Hepatocyte (in vitro differentiated cells): ENCODE measurements around the gene HPS4. TPM values are rescaled to one million over a fixed set of nuclear protein-coding genes. Genes with fewer than 3 reads are reported as not detected.

Experiments
- DNase-seq: peaks from one replicate; pipeline ENCODE4 v3.0.0-alpha.2; 2016; ENCODE audit warnings: low spot score
- H2AFZ ChIP-seq: fragments of 200-600 bp; sonication (generic); 2 replicates; pipeline ENCODE4 v1.6.0; 2016; ENCODE audit warnings: antibody characterized with exemption, mild to moderate bottlenecking
- H3K27ac ChIP-seq: fragments of 200-600 bp; sonication (generic); 2 replicates; pipeline ENCODE4 v1.5.1; 2016; ENCODE audit warnings: mild to moderate bottlenecking
- H3K27me3 ChIP-seq: fragments of 200-600 bp; sonication (generic); 2 replicates; pipeline ENCODE4 v1.6.1; 2016
- H3K36me3 ChIP-seq: fragments of 200-600 bp; sonication (generic); replicated peaks from 2 replicates; pipeline ENCODE4 v1.5.1; 2016; ENCODE audit warnings: low read depth; ENCODE audit not compliant: insufficient read depth
- H3K4me1 ChIP-seq: fragments of 200-600 bp; sonication (generic); 2 replicates; pipeline ENCODE4 v1.5.1; 2016; ENCODE audit warnings: mild to moderate bottlenecking, moderate library complexity; ENCODE audit not compliant: insufficient read depth
- H3K4me2 ChIP-seq: fragments of 200-600 bp; sonication (generic); 2 replicates; pipeline ENCODE4 v1.6.0; 2016
- H3K4me3 ChIP-seq: fragments of 200-600 bp; sonication (generic); 2 replicates; pipeline ENCODE4 v1.5.1; 2016; ENCODE audit warnings: mild to moderate bottlenecking
- H3K79me2 ChIP-seq: fragments of 200-600 bp; sonication (generic); 2 replicates; pipeline ENCODE4 v1.6.0; 2017; ENCODE audit warnings: mild to moderate bottlenecking
- H3K9me2 ChIP-seq: fragments of 200-600 bp; sonication (generic); replicated peaks from 2 replicates; pipeline ENCODE4 v1.6.0; 2017; ENCODE audit warnings: mild to moderate bottlenecking; ENCODE audit not compliant: insufficient read depth
- H3K9me3 ChIP-seq: fragments of 200-600 bp; sonication (generic); 2 replicates; pipeline ENCODE4 v1.5.1; 2016; ENCODE audit warnings: low read depth, mild to moderate bottlenecking
- H4K20me1 ChIP-seq: fragments of 200-600 bp; sonication (generic); 2 replicates; pipeline ENCODE4 v1.6.0; 2016; ENCODE audit warnings: mild to moderate bottlenecking; ENCODE audit not compliant: insufficient read depth, poor library complexity, severe bottlenecking
- EZH2 ChIP-seq: fragments of 200-600 bp; sonication (generic); IDR thresholded peaks from 2 replicates; pipeline ENCODE4 v1.6.1; 2016; ENCODE audit warnings: antibody characterized with exemption, mild to moderate bottlenecking, borderline replicate concordance
- EZH2phosphoT487 ChIP-seq: fragments of 200-600 bp; sonication (generic); IDR thresholded peaks from one replicate; pipeline ENCODE4 v1.6.1; 2018; ENCODE audit warnings: antibody characterized with exemption, mild to moderate bottlenecking, low read depth, moderate library complexity; ENCODE audit not compliant: unreplicated experiment, severe bottlenecking
- WGBS: methylation state at CpG from one replicate; pipeline ENCODE4 v1.1.6; 2016; ENCODE audit warnings: low lambda C conversion rate; ENCODE audit errors: missing lambda C conversion rate; 5-methylcytosine and 5-hydroxymethylcytosine counted together
- polyA plus RNA-seq: library from polyadenylated mRNA; unstranded; fragments of >200 nt; fragmentation: Nextera tagmentation; extraction: Ambion mirVana; gene quantifications from 2 replicates; pipeline ENCODE4 v1.2.1, GENCODE V29; 2016
- total RNA-seq: library from RNA; depleted of rRNA; stranded (reverse); fragments of >200 nt; gene quantifications from 2 replicates; pipeline ENCODE4 v1.2.3, GENCODE V29; 2014
- TF ChIP-seq, protein P1 (sequence below): fragments of 200-600 bp; sonication (generic); IDR thresholded peaks from 2 replicates; pipeline ENCODE4 v1.5.1; 2016; ENCODE audit warnings: antibody characterized with exemption, mild to moderate bottlenecking; ENCODE audit not compliant: poor library complexity

Gene HPS4
- total and polyA plus RNA-seq, 2 experiments from 2014 or later = 20.2 to 36.7 TPM

DNA sequence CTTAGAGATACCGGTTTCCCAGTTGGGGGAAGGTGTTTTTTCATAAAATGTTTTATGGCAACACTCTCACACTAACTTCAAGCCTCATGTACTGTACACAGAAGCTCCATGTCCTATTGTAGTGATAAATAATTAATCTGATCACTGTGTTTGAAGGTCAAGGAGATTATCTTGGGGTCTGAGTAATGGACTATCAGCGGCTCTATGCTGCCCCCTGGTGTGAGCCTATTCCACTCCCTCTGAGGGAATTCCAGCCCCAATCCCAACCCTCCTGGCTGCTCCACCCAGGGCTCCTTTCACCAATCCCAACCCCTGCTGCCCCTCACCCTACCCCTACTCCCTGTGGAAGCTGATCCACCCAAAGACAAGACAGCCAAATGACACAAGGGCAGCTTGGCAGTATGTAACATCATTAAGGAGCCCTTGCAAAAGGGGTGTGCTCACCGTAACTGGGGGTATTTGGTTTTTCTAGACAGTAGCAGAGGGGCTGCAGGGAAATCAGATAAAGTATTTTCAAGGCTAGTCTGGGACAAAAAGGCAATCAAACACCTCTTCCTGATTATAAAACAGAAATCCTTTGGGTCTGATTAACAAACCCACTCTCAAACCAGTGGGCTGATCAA, 22.3 kb downstream of the HPS4 start:
- H3K4me1 ChIP-seq = peaks cover 4% of the 10 kb centered on the region
- H3K9me2 ChIP-seq = no peaks in the 10 kb centered on the region
- DNase-seq = peak; percentile 78
- WGBS = 32% methylated on average over 3 of the region's 3 CpGs
- no peak overlapping the region for H3K4me3 ChIP-seq
- no peaks in the 10 kb centered on the region for H3K27me3 ChIP-seq
- no peak overlapping the region for H2AFZ ChIP-seq
- peaks cover 7% of the 10 kb centered on the region for H4K20me1 ChIP-seq
- H3K27ac ChIP-seq = no peak overlapping the region
- peaks cover 19% of the 10 kb centered on the region for H3K79me2 ChIP-seq
- no peaks in the 10 kb centered on the region for H3K36me3 ChIP-seq
- H3K4me2 ChIP-seq = no peak overlapping the region
- no peaks in the 10 kb centered on the region for H3K9me3 ChIP-seq
- TF ChIP-seq, protein P1, sequence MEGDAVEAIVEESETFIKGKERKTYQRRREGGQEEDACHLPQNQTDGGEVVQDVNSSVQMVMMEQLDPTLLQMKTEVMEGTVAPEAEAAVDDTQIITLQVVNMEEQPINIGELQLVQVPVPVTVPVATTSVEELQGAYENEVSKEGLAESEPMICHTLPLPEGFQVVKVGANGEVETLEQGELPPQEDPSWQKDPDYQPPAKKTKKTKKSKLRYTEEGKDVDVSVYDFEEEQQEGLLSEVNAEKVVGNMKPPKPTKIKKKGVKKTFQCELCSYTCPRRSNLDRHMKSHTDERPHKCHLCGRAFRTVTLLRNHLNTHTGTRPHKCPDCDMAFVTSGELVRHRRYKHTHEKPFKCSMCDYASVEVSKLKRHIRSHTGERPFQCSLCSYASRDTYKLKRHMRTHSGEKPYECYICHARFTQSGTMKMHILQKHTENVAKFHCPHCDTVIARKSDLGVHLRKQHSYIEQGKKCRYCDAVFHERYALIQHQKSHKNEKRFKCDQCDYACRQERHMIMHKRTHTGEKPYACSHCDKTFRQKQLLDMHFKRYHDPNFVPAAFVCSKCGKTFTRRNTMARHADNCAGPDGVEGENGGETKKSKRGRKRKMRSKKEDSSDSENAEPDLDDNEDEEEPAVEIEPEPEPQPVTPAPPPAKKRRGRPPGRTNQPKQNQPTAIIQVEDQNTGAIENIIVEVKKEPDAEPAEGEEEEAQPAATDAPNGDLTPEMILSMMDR = peak; percentile 77
- TF ChIP-seq EZH2phosphoT487 = no peak

DNA sequence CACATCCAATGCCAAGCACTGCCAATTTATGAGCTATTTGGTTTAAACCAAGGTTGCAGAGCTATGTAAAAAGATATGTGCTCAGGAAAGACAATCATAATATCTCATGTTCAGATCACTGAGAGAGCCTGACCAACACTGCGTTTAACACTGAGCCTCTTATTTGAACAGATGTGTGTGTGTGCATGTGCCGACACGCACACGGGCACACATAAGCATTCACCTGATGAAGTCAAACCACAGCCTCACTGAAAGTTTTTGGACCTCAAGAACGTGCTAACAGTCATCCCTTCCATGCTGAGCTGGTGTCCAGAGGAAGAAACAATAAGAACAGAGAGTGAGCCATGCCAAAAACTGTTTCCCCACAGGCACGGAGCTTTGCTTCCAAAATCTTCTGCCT, 23.4 kb downstream of the HPS4 start:
- Histone ChIP-seq H3K27me3 (no peaks in the 10 kb centered on the region), H4K20me1 (peaks cover 7% of the 10 kb centered on the region), H3K27ac (no peak overlapping the region), H3K4me2 (no peak overlapping the region), H2AFZ (no peak overlapping the region), H3K9me2 (no peaks in the 10 kb centered on the region), H3K9me3 (no peaks in the 10 kb centered on the region), H3K36me3 (no peaks in the 10 kb centered on the region), H3K4me3 (no peak overlapping the region), H3K4me1 (peaks cover 4% of the 10 kb centered on the region), H3K79me2 (peaks cover 19% of the 10 kb centered on the region)
- 97% methylated on average over 6 of the region's 6 CpGs for WGBS
- DNase-seq = no peak
- no peak for TF ChIP-seq EZH2phosphoT487
- TF ChIP-seq EZH2 = no peak

DNA sequence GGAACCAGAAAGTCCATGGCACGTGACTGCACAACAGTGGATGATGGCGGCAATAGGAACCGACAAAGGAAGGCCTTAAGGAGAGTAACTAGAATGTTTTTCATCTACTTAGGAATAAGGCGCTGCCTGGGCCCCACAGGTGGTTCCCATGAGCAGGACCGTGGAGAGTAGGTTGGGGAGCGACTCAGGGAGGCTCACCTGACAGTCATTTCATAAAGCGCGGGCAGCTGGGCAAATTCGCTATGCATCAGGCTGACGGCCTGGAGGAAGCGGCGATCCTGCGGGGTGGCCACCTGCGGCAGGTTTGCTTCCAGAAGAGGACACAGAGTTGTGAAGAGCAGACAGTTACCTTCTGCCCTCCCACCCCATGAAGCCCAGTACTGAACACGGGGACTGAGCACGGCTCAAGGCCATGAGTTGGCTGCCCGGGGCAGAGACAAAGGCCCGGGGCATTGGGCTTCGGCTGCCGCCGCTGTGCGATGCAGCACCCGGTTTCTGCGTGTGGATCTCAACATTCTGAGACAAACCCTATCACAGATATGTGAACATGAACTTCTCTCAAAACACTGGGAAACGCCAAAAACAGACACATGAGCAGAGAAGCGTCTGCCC, 25.8 kb downstream of the HPS4 start:
- H3K4me1 ChIP-seq = no peaks in the 10 kb centered on the region
- no peak for DNase-seq
- WGBS = 97% methylated on average over 26 of the region's 26 CpGs

More for the DNA sequence above, 25.8 kb downstream of the HPS4 start:
- no peak for TF ChIP-seq EZH2
- TF ChIP-seq, protein P1 = no peak
- no peak for TF ChIP-seq EZH2phosphoT487
- Histone ChIP-seq H3K9me2 (no peaks in the 10 kb centered on the region), H3K4me3 (no peak overlapping the region), H3K27me3 (no peaks in the 10 kb centered on the region), H3K27ac (no peak overlapping the region), H2AFZ (no peak overlapping the region), H3K9me3 (no peaks in the 10 kb centered on the region), H4K20me1 (peaks cover 7% of the 10 kb centered on the region), H3K36me3 (no peaks in the 10 kb centered on the region), H3K79me2 (peaks cover 19% of the 10 kb centered on the region), H3K4me2 (no peak overlapping the region)
